Inferior parietal cortex (tissue), 1 donor: Measurements from ENCODE around the gene MMGT1.

Experiments
- DNase-seq: peaks from one replicate; pipeline ENCODE4 v3.0.0-alpha.2; 2016; ENCODE audit errors: extremely low spot score

MMGT1 gene

GRCh38 chrX:135973548-135974278 lies at the start of gene MMGT1:
TSS of gene MMGT1 (minus strand) at chrX:135973988. CDS start at chrX:135973675, 313 bp downstream.
- peak; percentile 75 for DNase-seq

GRCh38 chrX:136021903-136022302 lies 48.1 kb upstream of the MMGT1 start:
- no peak for DNase-seq

- DNase-seq, result no peak
Measured at GRCh38 chrX:136021160-136021559, 47.4 kb upstream of the MMGT1 start.

GRCh38 chrX:136019226-136019625 lies 45.4 kb upstream of the MMGT1 start:
- no peak for DNase-seq

GRCh38 chrX:136016881-136017280 lies 43.1 kb upstream of the MMGT1 start:
- no peak for DNase-seq

- no peak for DNase-seq
Measured at GRCh38 chrX:136015016-136015415, 41.2 kb upstream of the MMGT1 start.

GRCh38 chrX:135988245-135988644 lies 14.5 kb upstream of the MMGT1 start:
- no peak for DNase-seq

- DNase-seq, result no peak
Measured at GRCh38 chrX:135985973-135986310, 12.2 kb upstream of the MMGT1 start.

GRCh38 chrX:135985157-135985972 lies 11.6 kb upstream of the MMGT1 start, which contains the start of gene SLC9A6:
TSS of gene SLC9A6 (plus strand) at chrX:135985435. CDS start at chrX:135985659, 224 bp downstream.
- peak; percentile 55 for DNase-seq

GRCh38 chrX:135984791-135985156 lies 11.0 kb upstream of the MMGT1 start:
- peak; percentile 17 for DNase-seq

GRCh38 chrX:135984256-135984655 lies 10.5 kb upstream of the MMGT1 start:
- DNase-seq, result no peak

- DNase-seq, result no peak
Measured at GRCh38 chrX:135982860-135983259, 9.1 kb upstream of the MMGT1 start.

- DNase-seq, result no peak
Measured at GRCh38 chrX:135981668-135982067, 7.9 kb upstream of the MMGT1 start.

GRCh38 chrX:135981010-135981409 lies 7.2 kb upstream of the MMGT1 start:
- no peak for DNase-seq

- no peak for DNase-seq
Measured at GRCh38 chrX:135977611-135978010, 3.8 kb upstream of the MMGT1 start.

- DNase-seq, result no peak
Measured at GRCh38 chrX:135975421-135975820, 1.6 kb upstream of the MMGT1 start.

- peak; percentile 17 for DNase-seq
Measured at GRCh38 chrX:135974279-135974856, 580 bp upstream of the MMGT1 start.

- DNase-seq, result peak; percentile 19
Measured at GRCh38 chrX:135973025-135973547, 702 bp downstream of the MMGT1 start.

- no peak for DNase-seq
Measured at GRCh38 chrX:135951291-135951690, 22.5 kb downstream of the MMGT1 start.

- no peak for DNase-seq
Measured at GRCh38 chrX:135944486-135944885, 29.3 kb downstream of the MMGT1 start.

GRCh38 chrX:135931644-135932487 lies 41.9 kb downstream of the MMGT1 start:
- peak; percentile 40 for DNase-seq

GRCh38 chrX:135927897-135928296 lies 45.9 kb downstream of the MMGT1 start:
- DNase-seq, result no peak
